ENCODE data around the gene KLHL6.

Gene KLHL6

GRCh38 chr3:183487016-183487415, 68.5 kb downstream of the KLHL6 start:
- no peaks in the 10 kb centered on the region for H3K27me3 ChIP-seq (replicated peaks; ENCODE audit: insufficient read depth, low read length)
- H3K4me3 ChIP-seq (ENCODE audit: low read length) = no peak overlapping the region
- DNase-seq = no peak
- peaks cover 45% of the 10 kb centered on the region for H3F3A ChIP-seq (ENCODE audit: insufficient read depth, low read length)
- no peak overlapping the region for H2AFZ ChIP-seq (ENCODE audit: low read length)
- no peak overlapping the region for H3K4me2 ChIP-seq (ENCODE audit: low read depth, low read length)
- no peak overlapping the region for H3K9ac ChIP-seq (ENCODE audit: low read length)
- H3K79me2 ChIP-seq (ENCODE audit: low read length) = peaks cover 5% of the 10 kb centered on the region; the same call in 1 of the 2 replicates
- no peak for TF ChIP-seq EZH2 (optimal IDR thresholded peaks at IDR 0.05; ENCODE audit: low read depth, low read length)
- no peak for TF ChIP-seq EZH2phosphoT487 (IDR thresholded peaks at IDR 0.05; ENCODE audit: low read length)
- TF ChIP-seq CTCF (IDR thresholded peaks at IDR 0.05; ENCODE audit: low read length) = no peak
- H3K9me2 ChIP-seq (replicated peaks; ENCODE audit: insufficient read depth, low read length) = no peaks in the 10 kb centered on the region
- peak overlapping the region; percentile 93; the same call in 1 of the 2 replicates for H3K27ac ChIP-seq (ENCODE audit: low read length)
- peaks cover 66% of the 10 kb centered on the region for H3K4me1 ChIP-seq (ENCODE audit: low read length)
- no peaks in the 10 kb centered on the region for H3K9me3 ChIP-seq (replicated peaks; ENCODE audit: insufficient read depth, low read length)
- no peaks in the 10 kb centered on the region; the same call in 1 of the 2 replicates for H3K36me3 ChIP-seq (replicated peaks; ENCODE audit: insufficient read depth, low read length)
- H4K20me1 ChIP-seq (ENCODE audit: insufficient read depth, low read length) = no peaks in the 10 kb centered on the region

- no peaks in the 10 kb centered on the region for H3K27me3 ChIP-seq (replicated peaks; ENCODE audit: insufficient read depth, low read length)
- no peaks in the 10 kb centered on the region for H3K9me2 ChIP-seq (replicated peaks; ENCODE audit: insufficient read depth, low read length)
- H3K9ac ChIP-seq (ENCODE audit: low read length) = peak overlapping the region; percentile 67; the same call in 1 of the 2 replicates
- H4K20me1 ChIP-seq (ENCODE audit: insufficient read depth, low read length) = no peaks in the 10 kb centered on the region
- DNase-seq = no peak
- no peak overlapping the region for H2AFZ ChIP-seq (ENCODE audit: low read length)
- H3K4me3 ChIP-seq (ENCODE audit: low read length) = no peak overlapping the region
- no peaks in the 10 kb centered on the region for H3K9me3 ChIP-seq (replicated peaks; ENCODE audit: insufficient read depth, low read length)
- peaks cover 66% of the 10 kb centered on the region for H3K4me1 ChIP-seq (ENCODE audit: low read length)
- H3K27ac ChIP-seq (ENCODE audit: low read length) = peak overlapping the region; percentile 93
- H3F3A ChIP-seq (ENCODE audit: insufficient read depth, low read length) = peaks cover 45% of the 10 kb centered on the region
- TF ChIP-seq EZH2phosphoT487 (IDR thresholded peaks at IDR 0.05; ENCODE audit: low read length) = no peak
- no peak for TF ChIP-seq EZH2 (optimal IDR thresholded peaks at IDR 0.05; ENCODE audit: low read depth, low read length)
- no peak for TF ChIP-seq CTCF (IDR thresholded peaks at IDR 0.05; ENCODE audit: low read length)
- H3K4me2 ChIP-seq (ENCODE audit: low read depth, low read length) = peak overlapping the region; percentile 51; the same call in 1 of the 2 replicates
- peaks cover 5% of the 10 kb centered on the region; the same call in 1 of the 2 replicates for H3K79me2 ChIP-seq (ENCODE audit: low read length)
- no peaks in the 10 kb centered on the region for H3K36me3 ChIP-seq (replicated peaks; ENCODE audit: insufficient read depth, low read length)
Observed at GRCh38 chr3:183486472-183486871, 69.0 kb downstream of the KLHL6 start.

- H3K9me3 ChIP-seq (replicated peaks; ENCODE audit: insufficient read depth, low read length) = no peaks in the 10 kb centered on the region
- peak overlapping the region; percentile 93 for H3K27ac ChIP-seq (ENCODE audit: low read length)
- H3K27me3 ChIP-seq (replicated peaks; ENCODE audit: insufficient read depth, low read length) = no peaks in the 10 kb centered on the region
- peak overlapping the region; percentile 16; the same call in 1 of the 2 replicates for H3K4me3 ChIP-seq (ENCODE audit: low read length)
- H3F3A ChIP-seq (ENCODE audit: insufficient read depth, low read length) = peaks cover 45% of the 10 kb centered on the region
- DNase-seq = peak; percentile 96
- H3K36me3 ChIP-seq (replicated peaks; ENCODE audit: insufficient read depth, low read length) = no peaks in the 10 kb centered on the region
- H2AFZ ChIP-seq (ENCODE audit: low read length) = 0 out of 2 replicates have a peak overlapping the region, but pooled peaks have one; percentile 7
- H3K4me1 ChIP-seq (ENCODE audit: low read length) = peaks cover 66% of the 10 kb centered on the region
- H3K9ac ChIP-seq (ENCODE audit: low read length) = peak overlapping the region; percentile 67
- peak overlapping the region; percentile 51 for H3K4me2 ChIP-seq (ENCODE audit: low read depth, low read length)
- peaks cover 5% of the 10 kb centered on the region; the same call in 1 of the 2 replicates for H3K79me2 ChIP-seq (ENCODE audit: low read length)
- H4K20me1 ChIP-seq (ENCODE audit: insufficient read depth, low read length) = no peaks in the 10 kb centered on the region
- H3K9me2 ChIP-seq (replicated peaks; ENCODE audit: insufficient read depth, low read length) = no peaks in the 10 kb centered on the region
- TF ChIP-seq EZH2 (optimal IDR thresholded peaks at IDR 0.05; ENCODE audit: low read depth, low read length) = no peak
Observed at GRCh38 chr3:183485585-183485984, 69.9 kb downstream of the KLHL6 start.

- Histone ChIP-seq H3K9ac (ENCODE audit: low read length) (peak overlapping the region; percentile 67), H3K4me3 (ENCODE audit: low read length) (peak overlapping the region; percentile 0; the same call in 1 of the 2 replicates), H3K4me2 (ENCODE audit: low read depth, low read length) (peak overlapping the region; percentile 51), H3K4me1 (ENCODE audit: low read length) (peaks cover 65% of the 10 kb centered on the region), H3F3A (ENCODE audit: insufficient read depth, low read length) (peaks cover 45% of the 10 kb centered on the region), H3K36me3 (replicated peaks; ENCODE audit: insufficient read depth, low read length) (no peaks in the 10 kb centered on the region), H3K9me2 (replicated peaks; ENCODE audit: insufficient read depth, low read length) (no peaks in the 10 kb centered on the region), H4K20me1 (ENCODE audit: insufficient read depth, low read length) (no peaks in the 10 kb centered on the region), H2AFZ (ENCODE audit: low read length) (no peak overlapping the region), H3K9me3 (replicated peaks; ENCODE audit: insufficient read depth, low read length) (no peaks in the 10 kb centered on the region), H3K27ac (ENCODE audit: low read length) (peak overlapping the region; percentile 93), H3K27me3 (replicated peaks; ENCODE audit: insufficient read depth, low read length) (no peaks in the 10 kb centered on the region), H3K79me2 (ENCODE audit: low read length) (peaks cover 5% of the 10 kb centered on the region; the same call in 1 of the 2 replicates)
- DNase-seq = peak; percentile 91
- TF ChIP-seq EZH2phosphoT487 (IDR thresholded peaks at IDR 0.05; ENCODE audit: low read length) = no peak
- TF ChIP-seq CTCF (IDR thresholded peaks at IDR 0.05; ENCODE audit: low read length) = no peak
- TF ChIP-seq EZH2 (optimal IDR thresholded peaks at IDR 0.05; ENCODE audit: low read depth, low read length) = no peak
Observed at GRCh38 chr3:183485093-183485492, 70.4 kb downstream of the KLHL6 start.
